ENCODE data around the gene KLHL25.

GRCh38 chr15:85792912-85793590 lies 1.7 kb downstream of the KLHL25 start:
- TF ChIP-seq CTCF (IDR thresholded peaks at IDR 0.05) (no peak), SIN3A (IDR thresholded peaks at IDR 0.05; ENCODE audit: borderline replicate concordance, insufficient read depth, low read depth, low read length) (no peak), TCF7L2 (IDR thresholded peaks at IDR 0.05; ENCODE audit: low read depth, low read length) (no peak), POLR2AphosphoS5 (IDR thresholded peaks at IDR 0.05; ENCODE audit: low read depth, low read length) (no peak)
